Endothelial cell of umbilical vein (primary cell): ENCODE results near the gene MINDY3. TPM values are rescaled to one million over a fixed set of nuclear protein-coding genes. Genes with fewer than 3 reads are reported as not detected.

ENCODE experiments used
- BruUV-seq: library from RNA; stranded (reverse); fragments of 400-500 nt; replicated peaks from 2 replicates; lab custom pipeline; 2021; lab: Mats Ljungman, UMichigan
- CTCF ChIA-PET: fragments of 300-600, 350-600 bp; sonication (Branson Sonifier 250); formaldehyde crosslinking; loops from one replicate; lab custom pipeline; 2021; ENCODE audit warnings: antibody characterized with exemption, inconsistent platforms; lab: Charles Lee
- POLR2A ChIA-PET: fragments of 300-600, 350-600 bp; sonication (Branson Sonifier 250); formaldehyde crosslinking; loops from one replicate; lab custom pipeline; 2021; ENCODE audit warnings: antibody characterized with exemption, inconsistent platforms; lab: Charles Lee
- DNase-seq: peaks from one replicate; pipeline ENCODE4 v3.0.0-alpha.2; 2011; ENCODE audit warnings: low read depth, low spot score
- FAIRE-seq: peaks from 2 replicates; lab custom pipeline; 2011; peaks lifted over from hg19 to GRCh38; lab: Jason Lieb, UNC
- H2AFZ ChIP-seq: 2 replicates; pipeline ENCODE4 v1.6.0; 2012; ENCODE audit warnings: low read depth, low read length, control low read depth, inconsistent platforms
- H3K27ac ChIP-seq: 2 replicates; pipeline ENCODE4 v1.5.1; 2011; ENCODE audit warnings: low read depth, mild to moderate bottlenecking, control low read depth, low read length, moderate library complexity; ENCODE audit not compliant: insufficient read depth
- H3K27me3 ChIP-seq, 2 experiments: 2 replicates each; pipeline versions ENCODE4 v1.6.0 to v1.6.1; 2011; ENCODE audit warnings: low read length in 2 of 2, mixed read lengths in 1 of 2; ENCODE audit not compliant: control insufficient read depth in 2 of 2, insufficient read depth in 2 of 2
- H3K36me3 ChIP-seq, 2 experiments: 2 replicates in 1 of 2; 3 replicates in 1 of 2; pipeline ENCODE4 v1.5.1; 2011; ENCODE audit warnings: low read length in 2 of 2, mild to moderate bottlenecking in 1 of 2, moderate library complexity in 1 of 2; ENCODE audit not compliant: control insufficient read depth in 2 of 2, insufficient read depth in 2 of 2; ENCODE audit errors: extremely low read depth in 1 of 2
- H3K4me1 ChIP-seq: 3 replicates; pipeline ENCODE4 v1.5.1; 2011; ENCODE audit warnings: mild to moderate bottlenecking, low read length; ENCODE audit not compliant: control insufficient read depth, insufficient read depth; ENCODE audit errors: extremely low read depth
- H3K4me2 ChIP-seq: 2 replicates; pipeline ENCODE4 v1.6.1; 2011; ENCODE audit warnings: low read length, control low read depth, mixed read lengths; ENCODE audit not compliant: insufficient read depth
- H3K4me3 ChIP-seq, 3 experiments: fragments of 200-600 bp in 1 of 3; sonication (generic), shearing (Covaris generic) in 1 of 3; replicated peaks in 1 of 3; 2 replicates each; pipeline ENCODE4 v1.5.1; 2011 to 2016; ENCODE audit warnings: control low read depth in 3 of 3, low read length in 3 of 3, mild to moderate bottlenecking in 2 of 3, inconsistent platforms in 1 of 3, low read depth in 1 of 3, moderate library complexity in 1 of 3; ENCODE audit not compliant: insufficient read depth in 1 of 3
- H3K79me2 ChIP-seq: 2 replicates; pipeline ENCODE4 v1.6.0; 2012; ENCODE audit warnings: low read length, inconsistent platforms; ENCODE audit not compliant: control insufficient read depth, insufficient read depth
- H3K9ac ChIP-seq: replicated peaks from 2 replicates; pipeline ENCODE3; 2011; ENCODE audit warnings: low read length, control low read depth; ENCODE audit not compliant: insufficient read depth; ENCODE audit errors: extremely low read depth
- H3K9me1 ChIP-seq: replicated peaks from 3 replicates; pipeline ENCODE4 v1.6.0; 2011; ENCODE audit warnings: mild to moderate bottlenecking, low read length; ENCODE audit not compliant: control insufficient read depth, insufficient read depth; ENCODE audit errors: extremely low read depth
- H3K9me3 ChIP-seq: replicated peaks from 2 replicates; pipeline ENCODE4 v1.5.1; 2012; ENCODE audit warnings: low read length, inconsistent platforms; ENCODE audit not compliant: control insufficient read depth, insufficient read depth
- H4K20me1 ChIP-seq: replicated peaks from 2 replicates; pipeline ENCODE3; 2011; ENCODE audit warnings: mild to moderate bottlenecking, low read length; ENCODE audit not compliant: control insufficient read depth, insufficient read depth; ENCODE audit errors: extremely low read depth
- EZH2 ChIP-seq: IDR thresholded peaks from 2 replicates; pipeline ENCODE4 v1.6.1; 2012; ENCODE audit warnings: borderline replicate concordance, low read depth, mild to moderate bottlenecking, moderate library complexity, low read length, inconsistent platforms; ENCODE audit not compliant: severe bottlenecking
- FOS ChIP-seq: IDR thresholded peaks from 2 replicates; pipeline ENCODE4 v1.6.1; 2011; ENCODE audit warnings: mild to moderate bottlenecking, low read length, moderate library complexity, borderline replicate concordance; ENCODE audit not compliant: insufficient read depth
- GATA2 ChIP-seq: IDR thresholded peaks from 2 replicates; pipeline ENCODE4 v1.7.0; 2011; ENCODE audit warnings: low read depth, mild to moderate bottlenecking, moderate library complexity, mixed read lengths, low read length; ENCODE audit not compliant: insufficient read length, insufficient read depth
- JUN ChIP-seq: IDR thresholded peaks from 2 replicates; pipeline ENCODE4 v1.6.1; 2011; ENCODE audit warnings: borderline replicate concordance, low read depth; ENCODE audit not compliant: insufficient read length, insufficient read depth
- MYC ChIP-seq: IDR thresholded peaks from one replicate; pipeline ENCODE4 v1.6.1; 2011; ENCODE audit warnings: mild to moderate bottlenecking, low read depth, low read length
- POLR2A ChIP-seq: IDR thresholded peaks from 2 replicates; pipeline ENCODE4 v1.6.1; 2012; ENCODE audit warnings: low read depth, mild to moderate bottlenecking, control low read depth, low read length
- POLR2AphosphoS5 ChIP-seq: IDR thresholded peaks from 2 replicates; pipeline ENCODE4 v1.6.1; 2012; ENCODE audit warnings: low read depth, mild to moderate bottlenecking, control low read depth, low read length, moderate library complexity; ENCODE audit not compliant: insufficient read depth
- dilution Hi-C: fragments of 300-500 bp; cut with MboI; formaldehyde crosslinking; loops from one replicate; pipeline ENCODE4 v1.15.0; 2019; ENCODE audit warnings: low sequenced_read_pairs; ENCODE audit not compliant: extremely low pct_ligation_motif_present
- intact Hi-C: fragments of 100-400 bp; cut with micrococcal nuclease; formaldehyde crosslinking; loops from one replicate; pipeline ENCODE4 v1.10.0; 2022
- polyA plus RNA-seq, 4 experiments: library from polyadenylated mRNA; depleted of rRNA in 3 of 4; stranded (reverse) in 3 of 4; unstranded in 1 of 4; fragments of >200 nt; gene quantifications; 2 replicates each; pipeline versions ENCODE4 v1.2.1 to v1.2.3, GENCODE V29; 2011 to 2012; ENCODE audit warnings: missing spikeins in 1 of 4
- total RNA-seq: library from RNA; stranded (reverse); gene quantifications from 2 replicates; pipeline ENCODE4 v1.2.3, GENCODE V29; 2021
- TF ChIP-seq, protein P1 (sequence below): IDR thresholded peaks from 2 replicates; pipeline ENCODE4 v1.6.1; 2011; ENCODE audit not compliant: insufficient read depth, insufficient read length
- TF ChIP-seq, protein P2 (sequence below), 2 donors: IDR thresholded peaks; 1 replicate in 1 of 2; 2 replicates in 1 of 2; pipeline ENCODE4 v1.5.1; 2011; ENCODE audit warnings: low read length in 2 of 2, mild to moderate bottlenecking in 2 of 2, moderate library complexity in 2 of 2, control low read depth in 1 of 2, inconsistent platforms in 1 of 2, low read depth in 1 of 2; ENCODE audit not compliant: insufficient read depth in 1 of 2; ENCODE audit errors: extremely low read depth in 1 of 2

MINDY3 gene
- total and polyA plus RNA-seq, 2 donors (not counting 3 experiments of a cell fraction or from before 2014, with no cell fraction given) = 7.5 to 20.2 TPM

DNA sequence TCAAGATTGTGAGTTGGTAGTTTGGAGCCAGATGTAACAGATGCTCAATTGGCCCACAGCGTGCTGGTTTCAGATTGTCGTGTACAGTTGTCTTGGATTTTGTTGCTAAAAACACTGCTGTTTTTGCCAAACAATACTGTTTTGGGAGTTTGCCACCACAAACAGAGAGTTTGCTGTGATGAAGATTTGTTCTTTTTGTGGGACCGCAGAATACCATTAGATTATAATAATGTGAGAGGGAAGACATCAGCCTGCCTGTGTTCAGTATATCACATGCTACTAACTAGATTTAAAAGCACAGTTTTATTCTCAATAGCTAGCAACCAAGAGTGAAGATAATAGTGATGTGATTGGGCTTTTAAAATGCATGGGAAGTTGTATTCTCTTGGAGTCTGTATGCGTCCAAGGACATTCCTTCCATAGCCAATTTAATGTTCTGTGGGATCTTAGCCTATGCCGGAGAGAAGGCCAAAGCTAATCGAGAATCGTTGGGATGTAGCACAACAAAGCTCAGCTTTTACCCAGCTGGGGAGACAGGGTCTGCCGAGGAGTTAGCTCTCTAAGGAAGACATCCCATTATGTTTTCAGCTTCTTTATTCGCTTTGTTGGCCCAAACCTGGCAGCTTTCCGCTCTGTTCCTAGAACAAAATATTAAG lies 121.9 kb downstream of the MINDY3 start:
- FAIRE-seq = no peak
- Histone ChIP-seq H3K9me1 (no peaks in the 10 kb centered on the region), H3K4me2 (no peak overlapping the region), H2AFZ (no peak overlapping the region), H3K9ac (no peak overlapping the region), H3K4me3 (no peak overlapping the region), H3K9me3 (no peaks in the 10 kb centered on the region), H3K27ac (no peak overlapping the region), H3K36me3 (no peaks in the 10 kb centered on the region), H3K79me2 (no peaks in the 10 kb centered on the region), H4K20me1 (no peaks in the 10 kb centered on the region), H3K27me3 (peaks cover 3 to 6% of the 10 kb centered on the region in 2 experiments), H3K4me1 (no peaks in the 10 kb centered on the region)
- dilution Hi-C loops (no loop called here), intact Hi-C loops (no loop called here)
- DNase-seq = no peak
- BruUV-seq = no TSS peak
- ChIA-PET POLR2A (no interaction called here), CTCF (interaction anchor here (1.0 kb wide), 2 partner anchors 11 to 19 kb away, joined by 3 read pairs; partner anchors contain the start of gene ITGA8)
- TF ChIP-seq POLR2AphosphoS5 (no peak), FOS (no peak), EZH2 (no peak), GATA2 (no peak)
- TF ChIP-seq, protein P1, sequence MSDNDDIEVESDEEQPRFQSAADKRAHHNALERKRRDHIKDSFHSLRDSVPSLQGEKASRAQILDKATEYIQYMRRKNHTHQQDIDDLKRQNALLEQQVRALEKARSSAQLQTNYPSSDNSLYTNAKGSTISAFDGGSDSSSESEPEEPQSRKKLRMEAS = no peak

DNA sequence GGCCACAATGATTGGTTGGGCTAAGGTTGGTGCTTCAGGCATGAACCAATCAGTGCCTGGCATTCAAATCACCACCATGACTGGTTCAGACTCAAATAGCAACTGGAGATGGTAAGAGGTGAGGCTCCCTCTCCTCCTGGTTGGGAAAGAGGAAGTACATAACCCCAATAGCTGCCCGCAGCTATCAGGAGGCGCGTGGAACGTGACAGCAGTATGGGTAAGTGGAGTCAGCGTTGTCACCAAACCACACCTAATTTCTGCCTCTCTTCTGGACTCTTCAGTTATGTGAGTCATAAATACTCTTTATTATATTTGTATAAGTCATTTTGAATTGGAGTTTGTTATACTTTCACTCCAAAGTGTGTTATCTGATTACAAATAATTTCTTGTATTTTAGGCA lies 122.7 kb downstream of the MINDY3 start:
- Histone ChIP-seq H3K79me2 (no peaks in the 10 kb centered on the region), H3K27me3 (peaks cover 4 to 9% of the 10 kb centered on the region in 2 experiments), H3K4me1 (no peaks in the 10 kb centered on the region), H3K27ac (no peak overlapping the region), H2AFZ (no peak overlapping the region), H3K4me2 (no peak overlapping the region), H3K36me3 (no peaks in the 10 kb centered on the region), H3K9me3 (no peaks in the 10 kb centered on the region), H3K9ac (no peak overlapping the region), H4K20me1 (no peaks in the 10 kb centered on the region), H3K4me3 (no peak overlapping the region), H3K9me1 (no peaks in the 10 kb centered on the region)
- DNase-seq (no peak), FAIRE-seq (no peak)
- ChIA-PET CTCF (no interaction called here), POLR2A (no interaction called here)
- TF ChIP-seq EZH2 = no peak
- TF ChIP-seq, protein P1 = no peak
- TF ChIP-seq JUN = no peak
- TF ChIP-seq POLR2AphosphoS5 = no peak
- no peak for TF ChIP-seq FOS
- TF ChIP-seq GATA2 = no peak
- TF ChIP-seq MYC = no peak
- TF ChIP-seq, protein P2, sequence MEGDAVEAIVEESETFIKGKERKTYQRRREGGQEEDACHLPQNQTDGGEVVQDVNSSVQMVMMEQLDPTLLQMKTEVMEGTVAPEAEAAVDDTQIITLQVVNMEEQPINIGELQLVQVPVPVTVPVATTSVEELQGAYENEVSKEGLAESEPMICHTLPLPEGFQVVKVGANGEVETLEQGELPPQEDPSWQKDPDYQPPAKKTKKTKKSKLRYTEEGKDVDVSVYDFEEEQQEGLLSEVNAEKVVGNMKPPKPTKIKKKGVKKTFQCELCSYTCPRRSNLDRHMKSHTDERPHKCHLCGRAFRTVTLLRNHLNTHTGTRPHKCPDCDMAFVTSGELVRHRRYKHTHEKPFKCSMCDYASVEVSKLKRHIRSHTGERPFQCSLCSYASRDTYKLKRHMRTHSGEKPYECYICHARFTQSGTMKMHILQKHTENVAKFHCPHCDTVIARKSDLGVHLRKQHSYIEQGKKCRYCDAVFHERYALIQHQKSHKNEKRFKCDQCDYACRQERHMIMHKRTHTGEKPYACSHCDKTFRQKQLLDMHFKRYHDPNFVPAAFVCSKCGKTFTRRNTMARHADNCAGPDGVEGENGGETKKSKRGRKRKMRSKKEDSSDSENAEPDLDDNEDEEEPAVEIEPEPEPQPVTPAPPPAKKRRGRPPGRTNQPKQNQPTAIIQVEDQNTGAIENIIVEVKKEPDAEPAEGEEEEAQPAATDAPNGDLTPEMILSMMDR (IDR thresholded peaks at IDR 0.05; ENCODE audit: extremely low read depth in 1 of 2, insufficient read depth in 1 of 2, low read depth in 1 of 2, low read length in 2 of 2) = no peak
- no peak for TF ChIP-seq POLR2A
- no TSS peak for BruUV-seq
- dilution Hi-C loops = no loop called here
- intact Hi-C loops = no loop called here
